OCI-LY3 (cell line): ENCODE data around the gene ACAD9.

ENCODE experiments used
- H2AFZ ChIP-seq: fragments of 200-600, 300-600 bp; shearing (Covaris generic); 2 replicates; pipeline ENCODE4 v1.6.0; 2014; ENCODE audit warnings: antibody characterized with exemption, low read depth, low read length
- H3K27ac ChIP-seq: fragments of 200-600, 300-600 bp; sonication (generic); 2 replicates; pipeline ENCODE4 v1.5.1; 2014; ENCODE audit warnings: mild to moderate bottlenecking, low read length, moderate library complexity, mixed read lengths
- H3K27me3 ChIP-seq: fragments of 200-600, 300-600 bp; sonication (generic); 2 replicates; pipeline ENCODE4 v1.6.1; 2014; ENCODE audit warnings: low read depth, low read length, mixed read lengths
- H3K36me3 ChIP-seq: fragments of 200-600, 300-600 bp; sonication (generic); replicated peaks from 2 replicates; pipeline ENCODE3; 2014; ENCODE audit warnings: low read depth, low read length, mixed read lengths
- H3K4me1 ChIP-seq: fragments of 300-600, 200-600 bp; sonication (generic); 2 replicates; pipeline ENCODE4 v1.6.1; 2014; ENCODE audit warnings: low read length, mixed read lengths
- H3K4me2 ChIP-seq: fragments of 200-600, 300-600 bp; sonication (generic); 2 replicates; pipeline ENCODE4 v1.6.1; 2014; ENCODE audit warnings: low read length, mixed read lengths
- H3K4me3 ChIP-seq: fragments of 300-600, 200-600 bp; sonication (generic); 2 replicates; pipeline ENCODE4 v1.5.1; 2014; ENCODE audit warnings: antibody characterized with exemption, mild to moderate bottlenecking, low read length, moderate library complexity
- H3K79me2 ChIP-seq: fragments of 300-600, 200-600 bp; shearing (Covaris generic); 2 replicates; pipeline ENCODE4 v1.6.1; 2014; ENCODE audit warnings: mild to moderate bottlenecking, low read length, mixed read lengths
- H3K9ac ChIP-seq: fragments of 300-600, 200-600 bp; shearing (Covaris generic); 2 replicates; pipeline ENCODE4 v1.6.0; 2014; ENCODE audit warnings: mild to moderate bottlenecking, low read length, moderate library complexity
- H3K9me3 ChIP-seq: fragments of 200-600, 300-600 bp; shearing (Covaris generic); 2 replicates; pipeline ENCODE4 v1.6.1; 2014; ENCODE audit warnings: low read length, mixed read lengths; ENCODE audit not compliant: insufficient read depth
- H4K20me1 ChIP-seq: fragments of 200-600, 300-600 bp; sonication (generic); 2 replicates; pipeline ENCODE4 v1.6.1; 2016; ENCODE audit warnings: low read length, mixed read lengths; ENCODE audit not compliant: insufficient read depth
- CTCF ChIP-seq: fragments of 200-600, 300-600 bp; sonication (generic); IDR thresholded peaks from 2 replicates; pipeline ENCODE4 v1.5.1; 2014; ENCODE audit warnings: antibody characterized with exemption, low read length, low read depth
- EZH2phosphoT487 ChIP-seq: fragments of 200-600 bp; shearing (Covaris generic); IDR thresholded peaks from 2 replicates; pipeline ENCODE4 v1.6.1; 2018; ENCODE audit warnings: antibody characterized with exemption, mixed run types, low read depth

ACAD9 gene

GRCh38 chr3:128849911-128850455 lies 29.4 kb upstream of the ACAD9 start:
- H3K4me1 ChIP-seq, result peaks cover 13% of the 10 kb centered on the region
- no peaks in the 10 kb centered on the region for H3K9me3 ChIP-seq
- no peaks in the 10 kb centered on the region for H3K36me3 ChIP-seq
- no peak overlapping the region for H2AFZ ChIP-seq
- H3K79me2 ChIP-seq, result no peaks in the 10 kb centered on the region
- H3K4me3 ChIP-seq, result no peak overlapping the region
- H3K27me3 ChIP-seq, result no peaks in the 10 kb centered on the region
- no peak overlapping the region for H3K27ac ChIP-seq
- TF ChIP-seq CTCF (no peak), EZH2phosphoT487 (no peak)
- H4K20me1 ChIP-seq, result no peaks in the 10 kb centered on the region
- H3K4me2 ChIP-seq, result no peak overlapping the region
- H3K9ac ChIP-seq, result no peak overlapping the region

GRCh38 chr3:128850544-128850943 lies 28.9 kb upstream of the ACAD9 start:
- TF ChIP-seq EZH2phosphoT487 (no peak), CTCF (no peak)
- no peak overlapping the region for H3K9ac ChIP-seq
- no peaks in the 10 kb centered on the region for H3K36me3 ChIP-seq
- peaks cover 7% of the 10 kb centered on the region for H3K4me1 ChIP-seq
- H4K20me1 ChIP-seq, result no peaks in the 10 kb centered on the region
- H3K27ac ChIP-seq, result no peak overlapping the region
- no peaks in the 10 kb centered on the region for H3K79me2 ChIP-seq
- H3K27me3 ChIP-seq, result no peaks in the 10 kb centered on the region
- H3K9me3 ChIP-seq, result no peaks in the 10 kb centered on the region
- H3K4me3 ChIP-seq, result no peak overlapping the region
- no peak overlapping the region for H2AFZ ChIP-seq
- H3K4me2 ChIP-seq, result no peak overlapping the region

- H3K4me1 ChIP-seq, result no peaks in the 10 kb centered on the region
- H2AFZ ChIP-seq, result no peak overlapping the region
- no peaks in the 10 kb centered on the region for H3K9me3 ChIP-seq
- no peaks in the 10 kb centered on the region for H3K79me2 ChIP-seq
- H3K4me2 ChIP-seq, result no peak overlapping the region
- no peaks in the 10 kb centered on the region for H4K20me1 ChIP-seq
- H3K36me3 ChIP-seq, result no peaks in the 10 kb centered on the region
- no peaks in the 10 kb centered on the region for H3K27me3 ChIP-seq
- no peak overlapping the region for H3K27ac ChIP-seq
- no peak overlapping the region for H3K9ac ChIP-seq
- TF ChIP-seq EZH2phosphoT487 (no peak), CTCF (no peak)
- no peak overlapping the region for H3K4me3 ChIP-seq
Measured at GRCh38 chr3:128851601-128852000, 27.8 kb upstream of the ACAD9 start.

- H3K9me3 ChIP-seq, result no peaks in the 10 kb centered on the region
Measured at GRCh38 chr3:128853826-128854225, 25.6 kb upstream of the ACAD9 start.

More at GRCh38 chr3:128853826-128854225, 25.6 kb upstream of the ACAD9 start:
- Histone ChIP-seq H3K9ac (no peak overlapping the region), H4K20me1 (no peaks in the 10 kb centered on the region), H3K4me3 (no peak overlapping the region), H3K4me2 (no peak overlapping the region), H3K27me3 (no peaks in the 10 kb centered on the region), H2AFZ (no peak overlapping the region), H3K36me3 (no peaks in the 10 kb centered on the region), H3K27ac (no peak overlapping the region), H3K79me2 (no peaks in the 10 kb centered on the region), H3K4me1 (no peaks in the 10 kb centered on the region)
- no peak for TF ChIP-seq CTCF
